ENCODE results near the gene TXLNB.

TXLNB gene

DNA sequence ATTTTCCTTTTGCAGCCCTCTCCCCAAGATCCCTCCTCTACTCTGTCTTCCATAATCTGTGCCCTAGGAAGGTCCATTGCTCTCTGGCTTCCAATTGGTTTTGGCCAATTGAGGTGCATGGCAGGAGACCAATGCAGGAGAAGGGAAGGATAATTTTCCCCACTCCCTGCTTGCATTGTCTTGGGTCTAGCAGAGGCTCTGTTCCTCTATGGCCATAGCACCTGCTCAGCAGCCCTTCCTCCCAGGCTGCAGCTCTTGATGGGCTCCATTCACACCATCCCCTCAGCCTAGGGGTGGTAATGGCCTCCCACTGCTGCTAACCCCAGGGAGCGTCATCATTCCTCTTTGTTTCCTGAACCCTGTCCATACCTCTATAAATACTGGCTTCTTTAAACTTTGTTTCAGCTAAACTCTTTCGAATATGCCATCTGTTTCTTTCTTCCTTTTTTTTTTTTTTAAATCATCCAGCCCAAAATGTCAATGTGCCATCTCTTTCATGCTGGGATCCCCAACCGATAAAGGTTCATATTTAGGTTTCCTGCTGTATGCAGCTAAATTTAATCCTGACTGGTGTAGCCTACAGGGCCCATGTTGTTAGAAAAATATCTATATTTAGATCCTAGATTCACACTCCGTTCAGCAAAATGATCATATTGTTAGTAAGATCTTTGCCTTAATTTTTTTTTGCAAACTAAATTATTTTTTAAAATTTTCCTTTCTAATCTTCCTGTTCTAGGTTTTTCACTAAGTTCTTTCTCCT lies 93.1 kb downstream of the TXLNB start:
- H3F3A ChIP-seq (ENCODE audit: insufficient read depth, low read length) = no peaks in the 10 kb centered on the region
- H3K27me3 ChIP-seq (replicated peaks; ENCODE audit: insufficient read depth, low read length) = no peaks in the 10 kb centered on the region
- no peak overlapping the region for H2AFZ ChIP-seq (ENCODE audit: low read length)
- H3K9me3 ChIP-seq (replicated peaks; ENCODE audit: insufficient read depth, low read length) = no peaks in the 10 kb centered on the region
- H3K79me2 ChIP-seq (ENCODE audit: low read length) = no peaks in the 10 kb centered on the region
- H3K9me2 ChIP-seq (replicated peaks; ENCODE audit: insufficient read depth, low read length) = no peaks in the 10 kb centered on the region
- TF ChIP-seq, protein P1, sequence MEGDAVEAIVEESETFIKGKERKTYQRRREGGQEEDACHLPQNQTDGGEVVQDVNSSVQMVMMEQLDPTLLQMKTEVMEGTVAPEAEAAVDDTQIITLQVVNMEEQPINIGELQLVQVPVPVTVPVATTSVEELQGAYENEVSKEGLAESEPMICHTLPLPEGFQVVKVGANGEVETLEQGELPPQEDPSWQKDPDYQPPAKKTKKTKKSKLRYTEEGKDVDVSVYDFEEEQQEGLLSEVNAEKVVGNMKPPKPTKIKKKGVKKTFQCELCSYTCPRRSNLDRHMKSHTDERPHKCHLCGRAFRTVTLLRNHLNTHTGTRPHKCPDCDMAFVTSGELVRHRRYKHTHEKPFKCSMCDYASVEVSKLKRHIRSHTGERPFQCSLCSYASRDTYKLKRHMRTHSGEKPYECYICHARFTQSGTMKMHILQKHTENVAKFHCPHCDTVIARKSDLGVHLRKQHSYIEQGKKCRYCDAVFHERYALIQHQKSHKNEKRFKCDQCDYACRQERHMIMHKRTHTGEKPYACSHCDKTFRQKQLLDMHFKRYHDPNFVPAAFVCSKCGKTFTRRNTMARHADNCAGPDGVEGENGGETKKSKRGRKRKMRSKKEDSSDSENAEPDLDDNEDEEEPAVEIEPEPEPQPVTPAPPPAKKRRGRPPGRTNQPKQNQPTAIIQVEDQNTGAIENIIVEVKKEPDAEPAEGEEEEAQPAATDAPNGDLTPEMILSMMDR (IDR thresholded peaks at IDR 0.05; ENCODE audit: low read length) = no peak
- TF ChIP-seq EZH2 (optimal IDR thresholded peaks at IDR 0.05; ENCODE audit: low read depth, low read length) (no peak), EZH2phosphoT487 (IDR thresholded peaks at IDR 0.05; ENCODE audit: low read length) (no peak)
- H3K4me2 ChIP-seq (ENCODE audit: low read depth, low read length) = no peak overlapping the region
- H3K4me1 ChIP-seq (ENCODE audit: low read length) = no peaks in the 10 kb centered on the region
- H4K20me1 ChIP-seq (ENCODE audit: insufficient read depth, low read length) = no peaks in the 10 kb centered on the region
- H3K4me3 ChIP-seq (ENCODE audit: low read length) = no peak overlapping the region
- H3K36me3 ChIP-seq (replicated peaks; ENCODE audit: insufficient read depth, low read length) = no peaks in the 10 kb centered on the region
- H3K9ac ChIP-seq (ENCODE audit: low read length) = no peak overlapping the region
- no peak for DNase-seq
- no peak overlapping the region for H3K27ac ChIP-seq (ENCODE audit: low read length)

DNA sequence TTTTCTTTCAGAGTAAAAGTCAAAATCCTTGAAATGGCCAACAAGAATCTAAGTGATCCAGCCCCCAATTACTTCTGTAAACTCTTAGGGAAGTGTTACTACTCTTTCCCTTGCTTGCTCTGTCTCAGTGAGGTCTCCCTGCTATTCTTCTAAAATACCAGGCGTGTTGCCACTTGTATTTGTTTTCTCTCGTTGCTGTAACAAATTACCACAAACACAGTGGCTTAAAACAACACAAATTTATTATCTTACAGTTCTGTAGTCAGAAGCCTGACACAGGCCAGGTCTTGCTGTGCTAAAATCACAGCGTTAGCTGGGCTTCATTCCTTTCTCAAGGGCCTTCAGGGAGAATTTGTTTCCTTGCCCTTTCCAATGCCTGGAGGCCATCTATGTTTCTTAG lies 97.1 kb downstream of the TXLNB start:
- Histone ChIP-seq H2AFZ (ENCODE audit: low read length) (no peak overlapping the region), H4K20me1 (ENCODE audit: insufficient read depth, low read length) (no peaks in the 10 kb centered on the region), H3K4me2 (ENCODE audit: low read depth, low read length) (no peak overlapping the region), H3K36me3 (replicated peaks; ENCODE audit: insufficient read depth, low read length) (no peaks in the 10 kb centered on the region), H3K79me2 (ENCODE audit: low read length) (no peaks in the 10 kb centered on the region), H3F3A (ENCODE audit: insufficient read depth, low read length) (no peaks in the 10 kb centered on the region), H3K9me2 (replicated peaks; ENCODE audit: insufficient read depth, low read length) (no peaks in the 10 kb centered on the region), H3K9me3 (replicated peaks; ENCODE audit: insufficient read depth, low read length) (no peaks in the 10 kb centered on the region), H3K27me3 (replicated peaks; ENCODE audit: insufficient read depth, low read length) (no peaks in the 10 kb centered on the region), H3K4me1 (ENCODE audit: low read length) (no peaks in the 10 kb centered on the region), H3K4me3 (ENCODE audit: low read length) (no peak overlapping the region), H3K9ac (ENCODE audit: low read length) (no peak overlapping the region), H3K27ac (ENCODE audit: low read length) (no peak overlapping the region)
- no peak for DNase-seq
- TF ChIP-seq EZH2phosphoT487 (IDR thresholded peaks at IDR 0.05; ENCODE audit: low read length) (no peak), EZH2 (optimal IDR thresholded peaks at IDR 0.05; ENCODE audit: low read depth, low read length) (no peak)
- TF ChIP-seq, protein P1 (IDR thresholded peaks at IDR 0.05; ENCODE audit: low read length) = no peak
